Measurements from ENCODE around the gene HDAC4.
"Not testable (repeated sequence)": the region's sequence is repeated elsewhere in the genome, so short reads cannot be mapped to it uniquely, and the experiment has no call there.

Gene HDAC4

DNA sequence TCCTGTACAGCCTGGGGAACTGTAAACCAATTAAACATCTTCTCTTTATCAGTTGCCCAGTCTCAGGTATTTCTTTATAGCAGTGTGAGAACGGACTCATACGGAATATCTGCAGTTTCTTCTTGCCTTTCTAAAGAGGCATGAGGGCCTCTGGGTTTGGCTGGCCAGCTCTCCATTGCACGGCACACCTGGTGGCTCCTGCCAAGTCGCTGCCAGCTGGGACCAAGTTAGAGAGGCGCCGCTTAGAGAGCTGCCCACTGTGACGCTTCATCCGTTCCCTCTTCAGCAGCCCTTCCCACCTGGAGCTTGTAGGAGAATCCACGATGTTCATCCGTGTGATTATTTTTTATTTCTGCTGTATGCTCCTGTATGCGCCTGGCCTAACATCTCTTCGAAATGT is 357.5 kb downstream of the HDAC4 start:
- no peak for DNase-seq (ENCODE audit: low spot score)

DNA sequence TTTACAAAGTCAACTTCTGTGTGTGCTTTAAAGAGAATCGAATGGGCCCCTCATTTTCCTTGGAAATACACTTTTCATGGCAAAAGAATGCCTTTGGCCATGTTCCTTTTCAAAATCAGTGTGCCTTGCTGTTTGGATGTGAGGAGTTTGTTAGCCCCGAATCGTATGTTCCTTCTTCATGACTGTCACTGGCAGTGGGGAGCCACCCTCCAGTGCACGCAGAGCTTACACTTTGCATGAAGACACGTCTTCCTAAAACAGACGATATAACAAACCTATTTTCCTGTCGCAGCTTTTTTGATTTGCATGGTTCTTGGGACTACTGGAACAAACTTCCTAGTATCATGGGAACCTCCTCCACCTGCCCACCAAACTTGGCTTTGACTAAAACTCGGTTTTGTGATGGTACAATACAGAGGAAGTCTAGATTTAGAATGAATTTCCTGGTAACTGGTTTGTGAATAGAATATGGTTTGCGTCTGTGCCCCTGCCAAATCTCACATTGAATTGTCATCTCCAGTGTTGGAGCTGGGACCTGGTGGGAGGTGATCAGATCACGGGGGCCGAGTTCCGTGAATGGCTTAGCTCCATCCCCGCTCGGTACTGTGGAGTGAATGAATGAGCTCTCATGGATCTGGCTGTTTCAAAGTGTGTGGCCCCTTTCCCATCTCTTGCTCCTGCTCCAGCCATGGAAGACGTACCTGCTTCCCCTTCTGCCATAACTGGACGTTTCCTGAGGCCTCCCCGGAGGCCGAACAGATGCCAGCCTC is 358.1 kb downstream of the HDAC4 start:
- no peak for DNase-seq (ENCODE audit: low spot score)

DNA sequence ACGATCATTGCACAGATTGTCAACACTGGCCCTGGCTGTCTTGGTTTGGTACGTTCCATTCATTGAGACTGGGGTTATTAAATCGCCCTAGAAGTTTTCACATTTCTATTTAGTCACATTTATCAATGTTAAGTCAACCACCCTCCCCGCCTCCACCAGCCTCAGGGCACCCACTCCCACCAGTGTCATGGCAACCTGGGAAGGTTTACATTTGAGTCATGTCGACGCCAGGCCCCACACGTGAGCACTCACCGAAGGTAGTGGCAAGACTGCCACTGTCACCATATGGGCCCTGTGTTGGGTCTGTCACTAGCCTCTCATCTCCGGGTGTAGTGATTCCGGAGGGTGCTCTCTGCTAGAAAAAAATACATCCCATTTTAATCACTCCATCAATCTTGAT is 358.8 kb downstream of the HDAC4 start:
- DNase-seq (ENCODE audit: low spot score) = no peak

DNA sequence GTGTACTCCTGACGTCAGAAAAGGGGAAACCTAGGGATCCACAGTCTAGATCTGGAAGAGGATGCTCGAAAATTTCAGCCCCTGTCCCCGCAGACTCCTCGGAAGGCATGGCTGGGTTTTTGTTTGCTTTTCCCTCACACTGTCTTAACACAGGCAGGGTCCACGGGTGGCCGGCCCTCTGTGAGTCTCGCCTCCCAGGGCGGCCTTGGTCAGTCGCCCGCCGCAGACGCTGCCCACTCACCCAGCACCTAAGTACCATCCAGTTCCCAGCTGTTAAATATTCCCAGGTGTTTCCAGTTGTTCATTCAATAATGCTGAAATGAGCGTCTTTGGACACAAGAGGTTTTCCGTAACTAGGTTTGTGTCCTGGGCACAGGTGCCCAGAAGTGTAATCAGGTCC is 359.8 kb downstream of the HDAC4 start:
- DNase-seq (ENCODE audit: low spot score) = no peak

DNA sequence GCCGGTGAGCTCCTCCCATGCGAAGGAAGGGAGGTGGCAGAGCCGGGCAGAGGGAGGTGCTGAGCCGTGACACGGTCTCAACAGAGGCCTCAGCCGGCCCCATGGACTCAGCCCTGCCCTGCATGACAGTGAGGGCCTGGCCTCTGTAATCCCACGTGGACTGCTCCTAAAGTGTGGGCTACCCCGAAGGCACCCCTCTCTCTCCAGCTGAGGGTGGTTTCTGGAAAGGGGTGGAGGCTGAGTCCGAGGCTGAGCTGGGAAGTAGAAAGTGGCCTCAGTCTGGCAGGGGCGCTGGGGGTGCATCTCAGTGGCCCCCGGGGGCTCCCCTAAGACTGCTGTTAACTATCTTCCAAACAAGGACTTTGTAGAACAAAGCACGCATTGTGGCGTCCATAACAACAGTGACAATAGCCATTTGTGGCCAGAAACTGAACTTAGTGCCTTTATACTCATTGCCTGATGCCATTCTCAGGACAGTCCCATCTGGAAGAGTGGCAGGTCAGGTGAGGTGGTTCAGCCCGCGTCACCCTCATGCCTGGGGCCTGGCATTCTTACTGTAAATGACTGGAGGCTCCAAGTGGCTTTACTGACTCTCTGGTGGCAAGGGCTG is 360.6 kb downstream of the HDAC4 start:
- no peak for DNase-seq (ENCODE audit: low spot score)

DNA sequence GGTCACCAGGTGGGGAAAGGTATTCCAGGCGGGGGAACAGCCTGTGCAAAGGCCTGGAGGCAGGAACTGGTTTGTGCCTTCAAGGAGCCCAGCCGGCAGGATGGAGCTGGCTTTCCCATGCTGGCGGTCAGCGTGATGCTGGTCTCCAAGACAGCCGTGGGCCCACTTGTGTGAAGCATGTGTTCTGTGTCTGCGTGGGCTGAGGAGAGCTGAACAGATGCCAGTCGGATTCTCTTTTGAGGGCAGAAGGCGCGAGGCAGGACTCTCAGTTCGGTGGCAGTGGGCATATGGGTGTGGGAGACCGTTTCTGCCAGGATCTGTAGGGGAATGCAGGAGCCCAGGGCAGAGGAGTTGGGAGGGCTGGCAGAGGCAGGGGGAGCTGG is 361.4 kb downstream of the HDAC4 start:
- no peak for DNase-seq (ENCODE audit: low spot score)

DNA sequence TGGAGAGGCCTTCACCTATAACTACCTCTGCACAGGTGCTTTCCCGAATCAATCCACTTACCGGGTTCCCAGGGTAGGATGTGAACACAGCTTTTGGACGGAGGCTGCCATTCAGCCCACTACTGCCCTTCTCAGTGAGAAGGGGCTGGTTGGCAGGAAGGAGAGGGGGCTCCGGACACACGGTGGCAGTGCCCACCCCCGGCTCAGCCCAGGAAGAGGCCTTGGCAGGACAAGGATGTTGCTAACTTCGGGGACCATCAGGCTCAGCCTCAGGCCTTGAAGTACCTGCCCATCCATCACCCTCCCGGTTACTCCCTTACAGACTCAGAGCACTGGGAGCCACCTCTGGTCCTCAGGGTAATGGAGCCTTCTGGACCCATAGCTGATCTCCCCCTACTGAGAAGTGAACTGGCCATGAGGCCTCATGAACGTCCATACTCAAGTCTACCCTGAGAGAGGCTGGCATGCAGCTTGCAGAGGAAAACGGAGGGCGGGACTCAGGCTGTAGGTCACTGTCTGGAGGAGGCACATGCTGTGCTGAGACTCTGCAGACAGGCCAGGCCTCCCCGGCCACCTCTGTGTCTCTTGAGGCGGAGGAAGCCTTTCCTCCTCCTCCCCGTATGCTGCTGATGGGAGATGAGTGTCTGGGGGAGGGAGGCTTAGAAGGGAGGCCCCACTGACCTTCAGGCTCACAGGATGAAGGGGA is 361.9 kb downstream of the HDAC4 start:
- no peak for DNase-seq (ENCODE audit: low spot score)

DNA sequence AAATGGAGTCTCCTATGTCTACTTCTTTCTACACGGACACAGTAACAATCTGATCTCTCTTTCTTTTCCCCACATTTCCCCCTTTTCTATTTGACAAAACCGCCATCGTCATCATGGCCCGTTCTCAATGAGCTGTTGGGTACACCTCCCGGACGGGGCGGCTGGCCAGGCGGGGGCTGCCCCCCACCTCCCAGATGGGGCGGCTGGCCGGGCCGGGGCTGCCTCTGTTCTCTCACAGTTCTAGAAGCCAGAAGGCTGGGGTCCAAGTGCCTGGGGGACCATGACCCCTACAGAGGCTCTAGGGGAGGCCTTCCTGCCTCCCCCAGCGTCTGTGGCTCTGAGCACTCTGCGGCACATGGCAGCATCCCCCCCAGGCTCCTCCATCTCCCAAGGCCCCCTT is 362.5 kb downstream of the HDAC4 start:
- DNase-seq (ENCODE audit: low spot score) = not testable (repeated sequence)

DNA sequence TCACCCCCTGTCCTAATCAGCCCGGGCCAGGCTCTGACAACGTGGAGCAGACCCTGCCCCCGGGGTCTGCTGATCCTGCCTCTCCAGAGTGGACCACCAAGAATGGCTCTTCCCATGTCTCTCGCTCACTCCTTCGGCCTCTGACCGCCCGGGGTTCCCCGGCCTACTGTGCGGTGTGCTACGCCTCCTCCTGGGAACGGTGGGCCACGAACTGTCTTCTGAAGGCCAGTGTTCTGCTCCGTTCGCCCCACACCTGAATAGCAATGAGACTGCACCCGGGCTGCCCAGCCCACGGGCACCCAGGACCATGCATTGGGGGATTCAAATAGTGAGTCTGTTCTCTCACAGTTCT is 363.3 kb downstream of the HDAC4 start:
- no peak for DNase-seq (ENCODE audit: low spot score)

DNA sequence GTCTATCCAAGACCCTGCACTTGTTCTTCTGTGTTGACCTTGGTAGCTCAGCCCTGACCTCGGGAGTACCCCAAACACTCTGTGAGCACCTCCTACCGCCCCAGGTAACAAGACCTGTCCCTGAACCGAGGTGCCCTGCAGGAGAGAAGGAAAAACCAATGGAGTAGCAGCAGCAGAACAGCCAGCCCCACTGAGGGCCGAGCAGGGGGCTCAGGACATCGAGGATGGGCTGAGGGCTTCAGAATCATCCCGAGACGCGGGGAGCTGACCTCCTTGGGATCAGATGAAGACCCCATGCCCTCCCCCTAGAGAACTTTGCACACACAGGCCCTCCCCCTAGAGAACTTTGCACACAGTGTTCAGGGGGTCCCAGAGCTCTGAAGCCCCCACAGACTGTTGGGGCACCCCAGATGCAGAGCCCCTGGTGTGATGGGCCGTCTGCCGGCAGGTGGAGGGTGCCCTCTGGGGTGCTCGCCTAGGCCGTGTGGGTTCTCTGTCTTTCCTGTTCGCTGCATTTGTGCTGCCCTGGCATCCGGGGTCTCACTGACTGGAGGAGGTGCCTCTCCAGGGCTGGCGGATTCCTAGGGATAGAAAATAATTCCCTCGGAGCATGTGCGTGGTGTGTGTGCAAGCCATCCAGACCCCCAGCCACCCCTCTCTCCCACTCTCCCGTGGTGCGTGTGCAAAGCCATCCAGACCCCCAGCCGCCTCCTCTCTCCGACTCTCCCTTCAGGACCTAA is 363.8 kb downstream of the HDAC4 start:
- DNase-seq (ENCODE audit: low spot score) = no peak

DNA sequence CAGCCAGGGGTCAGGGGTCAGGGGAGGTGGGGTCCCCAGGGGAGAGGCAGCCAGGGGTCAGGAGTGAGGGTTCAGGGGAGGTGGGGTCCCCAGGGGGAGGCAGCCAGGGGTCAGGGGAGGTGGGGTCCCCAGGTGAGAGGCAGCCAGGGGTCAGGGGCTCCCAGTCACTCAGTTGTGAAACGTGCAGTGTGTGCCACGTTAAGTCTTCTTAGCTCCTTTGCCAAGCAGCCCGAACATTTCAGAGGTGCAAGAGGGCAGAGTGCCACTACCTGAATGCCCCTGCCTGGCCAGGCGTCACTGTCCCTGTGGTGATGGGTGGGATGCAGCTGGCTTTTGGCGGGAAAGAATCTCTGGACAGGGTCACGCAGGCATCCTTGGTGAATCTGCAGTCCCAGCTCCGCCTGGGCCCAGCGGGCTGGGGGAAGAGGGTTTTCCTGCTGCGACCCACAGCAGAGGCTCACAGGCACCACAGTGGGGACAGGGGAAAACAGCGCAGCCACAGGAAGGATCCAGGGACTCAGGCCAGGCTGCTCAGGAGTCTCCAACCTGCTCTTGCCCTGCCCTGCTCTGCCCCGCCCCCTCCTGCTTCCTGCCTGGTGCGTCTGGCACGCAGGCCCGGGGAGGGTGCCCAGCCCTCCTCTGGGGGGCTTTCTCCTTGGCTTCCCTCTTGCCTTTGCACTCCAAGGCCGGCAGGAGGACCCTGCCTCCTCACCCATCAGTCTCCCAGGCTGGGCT is 364.7 kb downstream of the HDAC4 start:
- DNase-seq (ENCODE audit: low spot score) = no peak

DNA sequence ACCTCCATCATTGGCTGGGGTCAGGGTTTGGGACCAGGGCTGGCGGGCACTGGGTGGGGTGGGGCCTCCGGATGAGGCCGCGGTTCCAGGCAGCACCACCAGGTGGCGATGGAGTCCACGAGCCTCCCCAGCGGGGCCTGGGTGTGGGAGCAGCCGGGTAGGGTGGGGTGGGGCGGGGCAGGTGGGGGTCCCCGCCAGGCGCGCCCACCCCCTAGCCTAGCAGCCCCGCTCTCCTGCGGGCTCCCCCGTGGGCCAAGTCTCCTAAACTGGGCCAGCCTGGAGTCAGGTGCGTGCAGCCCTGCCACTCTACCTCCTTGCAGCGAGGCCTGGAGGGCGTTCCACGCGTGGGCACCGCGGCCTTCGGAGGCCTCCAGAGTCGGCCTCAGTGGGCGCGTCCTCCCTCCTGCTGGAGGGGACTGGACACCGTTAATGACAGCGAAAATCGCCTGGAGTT is 365.4 kb downstream of the HDAC4 start:
- DNase-seq (ENCODE audit: low spot score) = peak; percentile 60

DNA sequence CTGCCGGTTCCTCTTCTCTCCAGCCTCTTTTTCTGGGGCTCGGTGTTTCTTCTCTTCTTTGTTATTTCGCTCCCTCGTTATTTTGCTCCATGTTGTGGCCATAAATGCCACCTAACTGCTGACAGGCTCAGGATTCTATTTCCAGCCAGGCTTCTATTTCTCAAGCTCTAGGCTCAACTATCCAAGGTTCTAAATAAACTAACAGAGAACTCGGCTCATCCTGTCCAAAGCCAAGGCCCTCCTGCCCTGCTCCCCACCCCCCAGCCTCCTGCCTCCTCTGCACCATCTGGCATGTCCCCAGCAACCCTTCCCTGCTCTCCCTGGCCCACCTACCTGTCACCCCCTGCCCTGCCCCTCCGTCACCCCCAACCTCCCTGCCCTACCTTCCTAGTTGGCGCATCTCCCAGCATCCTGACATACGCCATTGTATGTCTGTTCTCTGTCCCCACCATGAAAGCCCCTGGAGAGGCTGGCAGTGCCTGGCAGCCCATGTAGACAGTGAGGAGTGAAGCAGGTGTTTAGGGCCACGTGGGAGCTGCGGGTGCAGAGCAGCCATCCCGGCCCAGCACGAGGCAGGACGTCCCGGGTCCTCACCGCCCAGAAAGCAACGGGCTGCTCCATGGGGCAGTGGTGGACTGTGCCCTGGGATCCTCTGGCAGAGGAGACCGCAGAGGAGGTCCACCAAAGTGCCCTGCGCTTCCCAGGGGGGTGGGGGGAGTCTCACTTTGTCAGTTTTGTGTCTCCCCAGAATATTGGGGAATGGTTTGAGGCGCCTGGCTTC is 366.1 kb downstream of the HDAC4 start:
- DNase-seq (ENCODE audit: low spot score) = no peak

DNA sequence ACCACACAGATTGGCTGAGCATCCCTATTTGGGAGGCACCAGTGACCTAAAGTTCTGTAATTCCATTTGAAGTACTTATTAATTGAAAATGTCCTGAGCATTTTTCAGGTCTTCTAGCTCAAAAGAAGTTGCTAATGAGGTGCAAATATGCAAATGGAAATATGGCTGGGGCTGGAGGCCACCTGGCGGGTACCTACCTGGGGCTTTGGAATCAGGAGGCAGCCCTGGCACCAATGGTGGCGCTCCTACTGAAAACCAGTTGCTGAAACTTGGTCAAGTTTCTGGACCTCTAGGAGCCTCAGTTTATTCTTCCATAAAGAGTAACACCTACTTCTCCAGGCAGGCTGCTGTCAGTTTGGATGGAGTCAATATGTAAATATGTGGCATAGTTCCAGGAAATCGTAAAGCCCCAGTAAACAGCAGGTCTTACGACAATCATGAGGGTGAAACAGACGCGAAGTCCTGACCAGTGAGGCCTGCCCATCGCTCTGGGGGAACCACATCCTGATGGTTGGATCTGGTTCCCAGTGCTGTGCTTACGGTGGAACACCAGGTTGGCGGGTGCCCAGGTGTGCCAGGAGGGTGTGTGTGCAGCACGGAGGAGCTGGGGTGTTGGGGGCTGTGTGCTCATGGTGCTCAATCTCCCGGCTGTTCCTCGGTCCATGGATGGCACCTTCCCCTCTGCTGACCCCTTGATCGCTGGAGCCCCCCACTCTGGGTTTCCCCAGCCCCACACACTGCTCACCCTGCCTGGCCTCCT is 366.8 kb downstream of the HDAC4 start:
- no peak for DNase-seq (ENCODE audit: low spot score)

DNA sequence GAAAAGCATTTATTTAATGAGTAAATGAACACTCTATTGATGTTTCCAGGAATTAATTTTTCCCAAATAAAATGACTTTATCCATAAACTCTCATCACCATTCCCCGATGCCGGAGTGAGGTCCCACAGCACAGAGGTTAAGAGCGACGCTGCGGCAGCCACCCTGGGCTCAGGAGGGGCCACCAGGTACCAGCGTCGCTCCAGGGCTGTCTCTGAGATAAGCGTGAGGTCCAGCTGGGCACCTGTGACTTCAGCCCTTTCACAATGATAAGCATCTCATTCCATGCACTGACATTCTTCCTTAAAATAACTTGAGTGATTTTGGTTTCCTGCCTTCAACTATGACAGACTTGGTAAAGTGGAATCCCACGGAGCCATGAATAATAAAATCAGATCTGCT is 370.9 kb downstream of the HDAC4 start:
- no peak for DNase-seq (ENCODE audit: low spot score)

DNA sequence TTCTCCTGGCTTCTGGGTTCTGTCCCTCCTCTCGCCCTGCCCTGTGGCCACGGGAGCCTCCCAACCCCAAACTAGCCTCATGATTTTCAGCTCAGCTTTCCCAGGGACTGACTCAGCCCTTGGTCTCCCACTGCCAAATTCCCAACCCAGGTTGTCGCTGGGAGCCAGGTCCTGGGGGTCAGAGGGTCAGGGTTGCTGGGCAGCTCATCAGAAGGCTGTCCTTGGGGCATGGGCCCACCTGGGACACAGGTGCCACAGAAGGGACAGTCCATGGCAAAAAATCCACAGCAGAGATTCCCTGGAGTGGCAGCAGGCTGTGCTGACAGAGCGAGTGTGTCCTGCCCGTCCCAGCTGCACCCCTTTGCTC is 372.6 kb downstream of the HDAC4 start:
- DNase-seq (ENCODE audit: low spot score) = no peak

DNA sequence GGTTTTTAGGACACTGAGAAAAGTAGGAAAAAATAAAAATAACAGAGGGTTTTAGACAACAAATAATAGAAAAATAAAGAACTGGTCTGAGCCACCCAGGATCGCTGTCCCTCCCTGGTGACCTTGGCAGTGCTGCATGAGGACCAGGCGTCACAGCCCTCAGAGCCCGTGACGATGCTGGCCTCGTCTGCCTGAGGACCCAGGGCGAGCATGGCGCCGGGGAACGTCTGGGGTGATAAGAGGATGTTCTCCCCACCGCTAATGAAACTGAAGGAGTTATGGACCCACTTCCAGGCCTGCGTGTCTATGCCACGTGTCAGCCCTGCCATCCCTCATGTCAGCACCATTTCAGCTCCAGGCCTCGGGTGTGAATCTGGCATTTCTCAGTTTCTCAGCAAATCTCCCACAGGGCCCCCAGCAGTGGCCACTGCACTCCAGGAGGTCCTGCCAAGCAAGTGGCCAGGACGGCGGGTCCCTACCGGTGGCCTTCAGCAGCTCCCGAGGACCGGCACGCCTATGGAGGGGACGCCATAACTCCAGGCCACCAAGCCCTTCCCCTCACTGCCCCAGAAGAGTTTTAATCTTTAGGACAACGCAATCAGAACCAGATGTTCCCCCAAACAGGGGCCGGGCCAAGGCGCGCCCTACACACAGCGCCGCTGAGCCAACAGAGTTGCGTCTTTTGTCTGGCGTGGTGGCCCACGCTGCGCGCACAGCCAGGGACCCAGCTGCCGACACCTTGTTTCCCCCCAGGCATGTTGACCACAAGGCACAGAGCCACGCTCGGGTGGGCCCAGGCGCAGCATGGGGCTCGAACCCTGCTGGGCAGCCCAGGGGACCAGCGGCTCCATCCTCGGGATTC is 373.2 kb downstream of the HDAC4 start:
- DNase-seq (ENCODE audit: low spot score) = no peak

DNA sequence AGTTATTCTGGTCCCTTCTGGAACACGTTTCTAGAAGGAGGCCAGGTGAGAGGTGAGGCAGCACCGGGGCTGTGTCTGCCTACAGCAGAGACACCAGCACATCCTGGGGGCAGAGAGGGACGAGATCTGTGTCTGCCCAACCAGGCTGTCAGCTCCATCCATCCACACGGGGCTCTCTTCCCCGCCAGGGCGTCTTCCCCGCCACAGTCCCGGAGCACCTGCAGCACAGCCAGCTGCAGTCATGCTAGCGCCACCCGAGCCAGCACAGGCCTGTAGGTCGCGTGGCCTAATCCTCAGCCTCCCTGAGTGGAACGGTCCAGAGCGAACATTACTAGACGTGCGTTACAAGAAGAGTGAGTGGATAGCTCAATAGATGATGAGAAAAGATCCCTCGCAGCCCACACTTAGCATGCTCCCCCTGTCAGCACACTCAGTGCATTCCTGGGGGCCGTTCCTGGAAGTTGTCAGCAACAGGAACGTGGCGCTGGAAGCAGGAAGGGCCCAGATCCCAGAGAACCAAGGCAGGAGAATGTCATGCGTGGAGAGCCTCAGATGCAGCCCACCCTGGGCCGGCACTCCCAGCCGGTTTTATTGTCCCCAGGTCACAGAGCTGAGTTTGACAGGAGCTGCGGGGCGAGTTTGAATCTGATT is 374.0 kb downstream of the HDAC4 start:
- no peak for DNase-seq (ENCODE audit: low spot score)

DNA sequence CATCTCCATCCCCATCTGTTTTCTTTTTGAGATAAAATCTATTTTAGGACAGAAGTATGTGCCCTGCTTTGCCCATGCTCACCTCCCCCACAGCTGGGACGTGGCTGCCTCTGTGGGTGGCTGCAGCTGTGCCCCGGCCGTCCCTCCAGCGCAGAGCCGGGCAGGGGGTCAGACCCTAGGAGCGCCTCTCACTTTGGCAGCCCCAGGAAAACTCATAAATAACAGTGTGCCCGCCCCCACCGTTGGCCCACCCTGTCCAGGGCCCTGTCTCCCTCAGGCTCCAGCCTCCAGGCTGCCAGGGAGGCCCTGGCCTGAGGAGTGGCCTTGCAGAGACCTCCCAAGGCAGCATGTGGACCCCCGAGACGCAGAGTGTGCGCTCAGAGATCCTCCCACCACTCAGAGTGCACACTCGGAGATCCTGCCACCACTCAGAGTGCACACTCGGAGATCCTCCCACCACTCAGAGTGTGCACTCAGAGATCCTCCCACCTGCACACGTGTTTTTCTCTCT is 374.8 kb downstream of the HDAC4 start:
- no peak for DNase-seq (ENCODE audit: low spot score)
